Cerebellar cortex (tissue), 1 donor: ENCODE results near the gene ELFN2.
A peak's percentile ranks its signal among the peaks of the same experiment; 100 is the strongest.

Source experiments
- DNase-seq: peaks from one replicate; pipeline ENCODE4 v3.0.0-alpha.2; 2015; ENCODE audit warnings: low spot score

ELFN2 gene

DNA sequence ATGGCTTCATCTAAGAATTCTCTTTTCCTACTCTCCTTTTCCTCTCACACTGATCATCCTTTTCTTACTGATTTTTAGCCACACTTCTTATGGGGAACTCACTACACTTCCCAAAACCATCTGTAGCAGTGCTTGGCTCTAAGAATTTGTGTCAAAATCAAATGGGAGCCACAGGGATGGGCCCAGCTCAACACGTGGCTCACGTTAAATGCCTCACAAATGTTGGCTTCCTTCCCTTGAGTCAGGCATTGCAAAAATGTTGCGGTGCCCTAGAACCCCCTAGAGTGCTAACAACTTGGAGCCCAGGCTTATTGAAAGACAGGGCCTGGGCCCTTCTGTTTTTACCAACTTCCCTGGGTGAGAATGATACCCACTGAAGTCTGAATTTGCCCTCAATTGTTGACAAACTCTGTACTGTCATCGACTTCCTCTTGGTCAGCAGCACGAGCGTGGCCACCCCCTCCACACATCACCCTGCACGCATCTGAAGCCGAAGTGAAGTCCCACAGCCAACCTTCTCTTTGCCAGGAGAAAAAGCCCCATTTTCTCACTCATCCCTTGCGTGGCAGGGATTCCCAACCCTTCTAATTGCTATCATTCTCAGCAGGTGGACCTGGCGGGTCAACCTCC lies 69.7 kb downstream of the ELFN2 start:
- DNase-seq, result no peak

DNA sequence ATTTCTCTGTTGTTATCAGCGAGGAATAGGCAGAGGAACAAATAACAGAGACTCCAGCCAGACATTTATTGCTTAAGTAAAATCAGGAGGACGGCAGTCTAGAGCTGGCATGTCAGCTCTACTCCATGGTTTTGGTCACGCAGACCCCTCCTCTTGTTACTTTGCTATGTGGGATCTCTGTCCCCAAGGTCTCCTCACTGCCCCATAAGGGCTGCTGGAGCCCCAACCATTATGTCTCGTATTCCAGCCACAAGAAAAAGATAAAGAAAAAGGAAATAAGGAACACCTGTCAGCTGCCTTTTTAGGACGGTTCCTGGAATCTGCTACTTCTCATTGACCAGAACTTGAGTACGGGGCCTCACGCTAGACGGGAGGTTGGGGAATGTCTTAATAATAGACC lies 70.4 kb downstream of the ELFN2 start:
- no peak for DNase-seq

DNA sequence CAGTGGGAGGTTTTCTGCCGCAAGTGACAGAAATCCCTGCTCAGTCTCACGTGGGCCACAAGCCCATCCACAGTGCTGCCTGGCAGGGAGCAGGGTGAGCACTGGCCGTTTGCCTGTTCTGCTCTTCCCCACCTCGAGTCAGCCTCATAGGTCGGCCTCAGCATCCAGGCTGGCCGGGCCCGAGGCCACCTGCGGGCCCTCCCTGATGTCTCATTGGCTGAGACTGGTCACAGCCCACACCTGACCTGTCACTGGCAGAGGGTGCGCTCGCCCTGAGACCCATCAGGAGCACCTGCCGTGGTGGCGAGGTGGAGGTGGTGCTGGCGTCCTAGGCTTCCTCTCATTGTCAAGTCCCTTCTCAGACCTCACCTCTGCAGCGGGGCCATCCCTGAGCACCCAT lies 72.1 kb downstream of the ELFN2 start:
- no peak for DNase-seq

DNA sequence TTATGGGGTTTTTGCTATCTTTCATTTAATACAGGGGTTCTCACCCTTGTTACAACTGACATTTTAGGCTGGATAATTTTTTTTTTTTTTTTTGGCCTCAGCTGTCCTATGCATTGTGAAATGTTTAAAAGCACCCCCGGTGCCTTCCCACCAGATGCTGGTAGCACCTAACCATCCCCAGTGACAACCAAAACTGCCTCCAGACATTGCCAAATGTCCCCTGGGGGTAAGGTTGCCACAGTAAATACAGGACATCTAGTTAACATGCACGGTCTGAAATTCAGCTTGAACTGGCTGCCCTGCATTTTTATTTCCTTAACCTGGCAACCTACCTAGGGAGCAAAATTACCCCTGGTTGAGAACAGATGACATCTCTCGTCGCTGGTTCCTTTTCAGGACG lies 72.6 kb downstream of the ELFN2 start:
- no peak for DNase-seq

DNA sequence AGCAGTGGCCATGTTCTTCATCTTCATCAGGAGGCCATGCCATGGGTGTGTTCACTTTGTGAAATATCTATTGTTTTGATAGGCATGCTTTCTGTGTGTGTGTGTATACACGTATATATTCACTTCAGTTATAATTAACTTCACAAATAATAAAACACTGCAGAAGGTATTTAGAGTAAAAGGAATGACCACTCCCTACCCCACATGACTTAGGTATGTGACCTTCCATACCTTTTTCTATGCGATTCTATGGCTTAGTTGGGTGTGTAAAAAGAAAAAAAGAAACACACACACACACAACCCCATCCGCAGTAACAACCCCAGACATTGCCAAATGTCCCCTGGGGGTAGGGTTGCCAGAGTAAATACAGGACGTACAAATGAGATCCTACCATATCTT lies 73.0 kb downstream of the ELFN2 start:
- no peak for DNase-seq

DNA sequence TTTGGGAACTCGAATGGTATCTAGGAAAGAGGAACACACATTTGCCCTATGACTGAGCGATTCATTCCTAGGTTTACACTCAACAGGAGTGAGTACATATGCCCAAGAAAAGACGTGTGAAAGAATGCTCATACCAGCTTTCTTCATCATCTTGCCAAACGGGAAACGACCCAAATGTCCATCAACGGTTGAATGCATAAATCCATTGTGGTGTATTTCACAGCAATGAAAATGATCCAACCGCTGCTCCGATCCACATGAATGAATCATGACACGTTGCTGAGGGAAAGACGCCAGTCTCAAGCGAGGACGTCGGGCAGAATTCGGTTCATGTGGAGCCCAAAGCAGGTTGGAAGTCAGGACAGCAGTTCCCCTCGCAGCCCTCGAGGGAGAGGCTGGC lies 73.4 kb downstream of the ELFN2 start:
- no peak for DNase-seq

DNA sequence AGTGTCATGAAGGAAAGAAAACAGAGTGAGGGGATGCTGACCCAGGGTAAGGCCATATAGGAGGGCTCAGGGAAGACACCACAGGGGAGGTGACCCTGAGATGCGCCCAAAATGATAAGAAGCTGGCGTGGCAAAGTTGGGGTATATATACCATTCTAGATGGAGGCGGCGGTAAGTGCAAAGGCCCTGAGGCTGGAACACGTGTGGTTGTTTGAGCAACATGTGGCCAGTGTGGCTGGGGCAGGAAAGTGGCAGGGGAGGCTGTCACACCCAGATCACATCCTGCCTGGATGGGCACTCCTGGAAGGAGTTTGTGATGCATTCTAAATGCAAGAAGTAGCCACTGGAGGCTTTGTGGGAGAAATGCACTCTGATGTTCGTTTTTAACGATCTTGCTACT lies 74.8 kb downstream of the ELFN2 start:
- no peak for DNase-seq

DNA sequence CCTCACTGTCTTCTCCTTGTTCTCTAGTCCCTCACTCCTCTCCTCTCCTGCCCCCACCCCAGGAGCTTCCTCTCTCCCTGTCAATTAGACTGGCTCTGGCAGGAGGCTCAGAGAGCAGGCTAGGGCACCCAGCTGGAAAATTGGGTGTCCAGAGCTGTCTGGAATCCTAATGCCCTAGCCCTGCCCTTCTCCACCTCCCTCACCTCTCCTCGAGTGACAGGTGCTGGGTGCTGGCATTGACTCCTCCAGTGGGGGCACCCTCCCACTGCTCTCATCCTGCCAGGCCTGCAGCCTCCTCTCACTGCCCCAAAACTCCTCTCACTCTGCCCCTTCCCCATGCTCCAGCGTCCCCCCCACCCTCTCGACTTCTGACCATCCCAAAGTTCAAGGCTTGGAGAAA lies 76.0 kb downstream of the ELFN2 start:
- no peak for DNase-seq

DNA sequence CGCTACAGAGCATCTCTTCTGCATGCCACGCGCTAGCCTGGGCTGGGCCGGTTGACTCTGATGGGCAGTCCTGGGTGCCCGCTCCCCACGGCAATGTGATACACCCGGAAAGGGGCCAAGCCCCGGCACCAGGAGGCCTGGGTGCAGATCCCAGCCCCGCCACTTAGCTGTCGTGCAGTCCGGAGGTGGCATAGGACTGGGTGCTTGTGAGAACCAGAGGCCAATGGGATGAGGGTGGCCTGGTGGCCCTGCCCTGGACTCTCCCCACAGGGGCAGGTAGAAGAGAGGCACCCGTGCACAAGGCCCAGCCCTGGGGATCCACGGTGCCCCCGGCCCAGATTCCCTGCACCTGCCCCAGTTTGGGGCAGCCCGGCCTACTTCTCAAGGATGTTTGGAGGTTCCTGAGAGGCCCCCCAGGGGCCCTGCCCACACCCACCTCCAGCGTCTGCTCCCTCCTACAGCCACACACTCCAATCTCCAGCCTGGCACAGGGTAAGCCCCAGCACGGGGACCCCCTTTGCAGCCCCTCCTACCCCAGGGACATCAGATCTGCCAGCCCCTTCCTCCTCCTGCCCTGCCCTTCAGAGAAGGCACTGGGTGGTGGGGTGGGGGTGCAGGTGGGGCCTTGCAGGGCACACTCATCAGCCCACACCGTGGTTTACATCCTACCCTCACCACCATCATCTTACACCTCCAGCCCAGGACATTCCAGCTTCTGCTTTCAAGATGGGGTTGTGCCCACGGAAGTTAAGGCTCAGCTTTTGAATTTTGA lies 78.0 kb downstream of the ELFN2 start:
- DNase-seq, result no peak

DNA sequence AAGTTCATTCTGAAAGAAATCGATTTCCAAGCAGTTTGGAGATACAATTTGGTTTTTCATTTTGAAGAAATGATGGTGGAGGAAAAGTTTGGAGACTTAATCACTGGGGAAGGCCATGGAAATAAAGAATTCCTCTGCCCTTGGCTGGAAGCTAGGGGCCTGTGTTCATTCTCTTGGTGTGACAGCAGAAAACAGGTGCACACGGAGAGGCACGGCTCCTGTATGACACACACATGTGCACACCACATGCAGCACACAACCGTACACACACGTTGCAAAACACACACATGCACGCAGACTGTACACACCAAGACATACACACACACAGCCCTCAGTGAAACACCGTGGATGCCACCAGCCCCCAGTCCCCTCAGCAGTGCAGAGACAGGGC lies 80.8 kb downstream of the ELFN2 start:
- no peak for DNase-seq

DNA sequence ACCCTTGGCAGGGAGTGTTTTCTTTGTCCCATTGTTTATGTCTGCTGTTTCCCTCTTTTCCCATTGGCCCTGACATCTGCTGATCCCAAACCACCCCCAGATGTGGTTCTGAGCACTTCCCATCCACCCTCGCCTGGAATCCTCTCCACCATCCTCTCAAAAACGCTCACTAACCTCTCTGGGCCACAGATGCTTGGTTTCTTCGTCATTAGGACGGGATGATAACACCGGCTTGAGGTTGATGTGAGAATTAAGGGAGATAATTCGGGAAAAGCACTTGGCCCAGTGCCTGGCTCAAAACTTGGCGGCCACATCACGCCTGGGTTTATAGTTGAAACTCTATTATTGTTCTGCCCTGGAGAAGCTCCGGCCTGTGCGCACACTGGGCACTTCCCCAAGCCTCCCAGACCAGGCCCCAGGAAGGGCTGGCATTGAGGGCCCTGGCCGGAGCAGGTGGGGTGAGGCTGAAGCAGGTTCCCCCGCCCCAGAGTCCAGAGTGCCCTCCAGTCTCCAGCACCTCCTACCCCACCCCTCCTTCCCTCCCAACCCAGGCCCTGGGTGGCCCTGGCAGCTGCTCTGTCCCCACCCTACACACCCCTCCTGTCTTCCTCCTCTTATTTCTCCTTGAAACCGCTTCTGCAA lies 81.3 kb downstream of the ELFN2 start:
- no peak for DNase-seq

DNA sequence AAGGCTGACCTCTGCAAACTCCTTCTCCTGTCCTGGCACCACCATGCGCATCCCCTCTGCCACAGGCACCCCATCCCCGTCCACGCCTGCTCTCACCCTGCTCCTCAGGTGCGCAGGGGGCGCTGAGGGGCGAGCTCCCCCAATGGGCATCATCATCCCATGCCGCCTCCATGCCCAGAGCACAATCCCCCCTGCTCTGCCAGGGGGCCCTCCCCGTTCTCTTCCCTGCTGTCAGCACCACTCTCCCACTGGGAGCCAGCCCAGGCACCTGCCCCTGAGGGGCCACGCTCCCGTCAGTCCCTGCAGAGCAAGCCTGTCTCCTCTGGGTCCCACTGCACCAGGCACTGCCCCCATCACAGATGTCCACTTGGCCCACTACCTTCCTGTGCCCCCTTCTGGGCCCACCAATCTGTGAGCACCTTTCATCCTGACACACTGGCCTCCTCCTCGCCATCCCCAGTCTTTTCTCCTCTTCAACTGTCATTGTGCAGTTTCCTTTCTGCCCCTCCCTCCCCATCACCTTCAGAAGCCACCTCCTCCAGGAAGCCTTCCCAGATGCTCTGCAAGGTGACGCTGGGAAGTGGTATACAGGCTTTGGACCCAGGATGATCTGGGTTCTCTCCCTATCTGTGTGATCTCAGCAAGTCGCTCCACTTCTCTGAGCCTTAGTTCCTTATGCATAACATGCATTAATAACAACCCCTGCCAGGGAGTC lies 82.4 kb downstream of the ELFN2 start:
- DNase-seq, result no peak

DNA sequence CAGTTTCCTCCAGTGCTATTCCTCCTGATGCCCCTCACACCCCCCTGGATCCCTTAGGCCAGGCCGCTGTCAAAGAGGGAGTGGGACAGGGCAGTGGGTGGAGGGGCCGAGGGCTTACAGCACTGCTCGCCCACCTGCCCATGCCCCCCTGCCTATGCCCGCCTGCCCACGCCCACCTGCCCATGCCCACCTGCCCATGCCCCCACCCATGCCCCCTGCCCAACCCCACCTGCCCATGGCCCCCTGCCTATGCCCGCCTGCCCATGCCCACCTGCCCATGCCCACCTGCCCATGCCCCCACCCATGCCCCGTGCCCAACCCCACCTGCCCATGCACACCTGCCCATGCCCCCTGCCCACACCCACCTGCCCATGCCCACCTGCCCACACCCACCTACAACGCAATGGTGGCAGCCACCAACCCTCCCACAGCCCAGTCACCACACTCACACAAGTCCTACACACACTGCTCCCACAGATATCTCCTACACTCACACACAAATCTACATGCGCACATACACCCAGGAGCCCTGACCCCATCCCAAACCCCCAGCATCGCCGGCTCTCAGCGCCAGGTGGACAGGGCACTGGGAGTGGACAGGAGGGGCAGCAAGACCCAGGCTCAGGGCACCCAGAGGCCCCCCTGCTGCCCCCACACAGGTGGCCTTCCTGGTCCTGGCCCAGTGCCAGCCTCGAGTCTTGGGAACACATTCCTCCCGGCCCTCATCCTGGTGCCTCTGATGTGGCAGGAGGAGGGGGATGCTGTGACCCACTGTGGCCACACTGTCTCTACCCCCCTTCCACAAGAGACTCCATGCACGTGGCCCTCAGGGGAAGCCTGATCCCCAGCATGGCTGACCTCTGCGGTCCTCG lies 83.2 kb downstream of the ELFN2 start:
- DNase-seq, result no peak

DNA sequence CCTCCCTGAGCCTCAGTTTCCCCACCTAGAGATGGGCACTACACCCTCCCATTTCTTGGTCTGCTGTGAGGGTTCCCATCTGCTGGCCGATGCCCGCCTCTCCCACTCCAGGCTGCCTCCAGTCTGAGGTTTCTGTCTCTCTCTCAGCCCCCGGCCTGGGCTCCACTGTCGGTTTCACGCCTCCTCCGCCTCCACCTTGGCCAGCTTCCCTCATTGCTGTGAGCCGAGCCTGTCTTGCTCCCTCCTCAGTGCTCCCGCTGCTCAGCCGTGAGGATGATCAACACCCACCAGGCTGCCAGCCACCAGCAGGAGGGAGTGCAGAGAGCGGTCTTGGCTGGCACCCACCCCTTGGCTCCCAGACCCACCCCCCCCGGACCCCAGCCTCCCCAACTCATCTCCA lies 83.9 kb downstream of the ELFN2 start:
- no peak for DNase-seq

DNA sequence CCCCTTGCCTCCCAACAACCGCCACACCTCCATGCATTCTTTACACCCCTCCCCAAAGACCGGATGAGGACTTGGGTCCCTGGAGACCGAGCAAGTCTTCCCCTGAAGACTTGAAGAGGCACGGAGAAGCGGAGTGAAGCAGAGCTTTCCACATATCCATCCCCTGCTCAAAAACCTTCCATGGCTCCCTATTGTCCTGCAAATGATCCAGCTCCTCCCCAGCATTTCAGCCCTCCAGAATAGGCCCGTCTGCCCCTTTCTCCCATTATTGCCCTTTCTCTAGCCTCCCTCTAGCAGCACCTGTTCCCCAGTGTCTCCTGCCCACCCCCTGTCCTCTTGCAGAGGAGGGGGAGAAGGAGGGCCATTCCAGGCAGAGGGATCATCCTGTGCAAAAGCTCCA lies 85.2 kb downstream of the ELFN2 start:
- no peak for DNase-seq

DNA sequence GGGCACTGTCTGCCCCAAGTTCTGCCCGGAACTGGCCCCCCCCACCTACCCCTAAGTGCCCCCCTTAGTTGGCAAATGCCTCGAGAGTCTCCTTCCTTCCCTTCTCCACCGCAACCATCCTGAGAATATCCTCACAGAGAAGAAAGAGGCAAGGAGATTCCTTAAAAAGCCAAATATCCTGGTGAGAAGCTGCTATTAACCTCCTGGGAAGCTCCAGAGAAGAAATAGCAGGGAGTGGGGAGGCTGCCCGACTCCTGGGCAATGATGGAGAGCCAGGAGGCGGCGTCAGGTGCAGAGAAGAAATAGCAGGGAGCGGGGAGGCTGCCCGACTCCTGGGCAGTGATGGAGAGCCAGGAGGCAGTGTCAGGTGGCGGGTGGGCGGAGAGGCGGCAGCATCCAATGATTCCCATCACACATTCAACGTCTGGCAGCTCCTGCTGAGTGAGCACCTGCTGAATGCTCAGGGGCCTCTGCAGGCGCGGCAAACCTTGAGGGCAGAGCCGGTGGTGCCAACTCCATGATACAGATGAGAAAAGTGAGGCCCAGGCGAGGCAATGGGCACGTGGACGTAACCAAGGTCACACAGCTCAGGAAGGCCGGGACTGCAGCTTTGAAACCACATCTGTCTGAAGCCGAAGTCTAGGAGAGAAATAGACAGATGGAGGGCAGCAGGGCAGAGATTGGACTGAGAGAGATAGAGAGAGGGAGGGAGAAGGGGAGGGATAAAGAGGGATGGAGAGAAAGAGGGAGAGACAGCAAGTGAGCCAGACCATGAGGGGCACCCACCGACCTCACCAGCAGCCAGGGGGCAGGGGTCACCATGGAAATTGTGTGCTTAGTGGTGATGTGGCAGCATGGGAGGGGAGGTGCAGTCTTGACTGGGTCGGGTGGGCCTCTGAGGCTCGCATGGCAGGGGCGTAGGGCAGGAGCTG lies 86.7 kb downstream of the ELFN2 start:
- DNase-seq, result peak; percentile 80

DNA sequence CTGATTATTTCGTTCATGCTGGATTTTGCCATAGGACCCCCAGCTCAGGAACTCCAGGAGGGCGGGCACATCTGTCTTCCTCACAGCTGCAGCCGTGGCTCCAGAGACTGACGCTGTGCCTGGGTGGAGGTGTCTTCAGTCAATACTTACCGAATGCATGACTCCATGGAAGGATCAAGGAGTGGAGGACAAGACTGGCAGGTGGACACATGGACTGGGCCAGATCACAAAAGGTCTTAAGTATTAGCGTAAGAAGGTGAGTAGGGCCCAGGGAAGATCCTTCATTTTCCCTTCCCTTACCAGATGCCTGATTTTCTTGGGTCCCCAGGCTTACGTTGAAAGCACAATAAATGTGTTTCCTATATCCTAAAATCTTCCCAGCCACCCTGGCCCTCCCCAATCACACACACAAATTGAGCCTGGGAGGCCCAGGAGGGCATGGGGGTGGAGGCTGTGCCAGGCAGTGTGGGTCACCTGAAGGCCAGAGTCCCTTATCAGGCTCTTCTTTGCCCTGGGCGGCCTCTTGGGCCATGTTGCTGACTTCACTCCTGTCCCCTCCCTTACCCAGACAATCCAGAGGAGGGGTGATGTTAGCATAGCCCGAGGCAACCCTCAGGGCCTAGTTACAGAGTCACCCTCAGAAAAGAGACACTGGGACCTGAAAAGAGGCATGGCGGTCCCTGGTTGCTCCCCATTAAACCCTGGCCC lies 88.6 kb downstream of the ELFN2 start:
- DNase-seq, result no peak

DNA sequence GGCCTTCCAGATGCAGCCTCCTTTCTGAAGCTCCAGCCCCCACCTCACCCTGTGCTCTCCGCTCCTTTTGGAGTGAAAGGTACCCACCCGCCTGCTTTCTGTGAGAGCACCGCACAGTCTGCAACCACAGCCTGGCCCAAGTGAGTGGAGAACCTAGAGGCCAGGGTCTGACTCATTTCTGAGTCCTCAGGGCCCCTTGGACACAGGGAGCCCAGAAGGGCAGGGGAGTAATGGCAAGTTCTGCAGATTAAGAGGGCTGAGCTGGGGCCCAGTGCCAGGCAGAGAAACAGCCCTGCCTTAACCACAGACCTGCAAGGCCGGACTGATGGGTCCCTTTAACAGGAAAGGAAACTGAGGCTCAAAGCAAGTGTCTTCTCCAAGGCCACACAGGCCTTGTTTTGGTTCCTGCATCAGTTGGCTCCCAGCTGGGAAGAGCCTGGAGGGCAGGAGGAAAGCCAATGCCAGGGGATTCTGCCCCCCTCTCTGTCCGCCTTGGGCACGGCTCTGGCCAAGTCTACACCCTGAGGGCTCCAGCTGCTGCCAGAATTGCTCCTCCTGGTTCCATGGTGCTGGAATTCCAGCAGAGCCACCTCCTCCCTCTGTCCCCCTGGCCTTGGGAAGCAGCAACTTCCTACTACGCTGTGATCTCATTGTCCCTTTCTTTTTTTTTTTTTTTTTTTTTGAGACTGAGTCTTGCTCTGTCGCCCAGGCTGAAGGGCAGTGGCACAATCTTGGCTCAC lies 89.9 kb downstream of the ELFN2 start:
- DNase-seq, result no peak

DNA sequence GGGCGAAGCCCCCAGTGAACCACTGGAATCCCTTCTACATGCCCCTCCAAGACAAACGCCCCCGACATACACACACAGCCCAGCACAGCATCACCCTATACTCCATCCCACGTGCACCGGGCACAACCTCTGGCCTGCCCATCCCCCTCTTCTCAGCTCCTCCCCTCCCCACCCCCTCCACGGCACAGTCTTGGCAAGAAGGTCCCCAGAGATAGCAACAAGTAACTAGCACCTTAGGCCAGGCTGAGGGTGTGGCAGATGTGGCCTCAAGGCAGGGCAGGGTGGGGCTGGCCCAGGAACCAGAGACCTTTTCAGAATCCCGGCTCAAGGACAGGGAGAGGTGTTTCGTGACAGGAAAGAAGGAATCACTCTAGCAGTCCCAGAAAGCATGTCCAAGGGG lies 90.7 kb downstream of the ELFN2 start:
- no peak for DNase-seq
